NOMO-1 (cell line): Measurements from ENCODE around the gene PRKAG3.

ENCODE experiments used
- DNase-seq, 2 experiments: peaks; one replicate each; lab custom pipeline; 2025; ENCODE audit not compliant: unreplicated experiment in 2 of 2; lab: John Stamatoyannopoulos, UW

The PRKAG3 gene

DNA sequence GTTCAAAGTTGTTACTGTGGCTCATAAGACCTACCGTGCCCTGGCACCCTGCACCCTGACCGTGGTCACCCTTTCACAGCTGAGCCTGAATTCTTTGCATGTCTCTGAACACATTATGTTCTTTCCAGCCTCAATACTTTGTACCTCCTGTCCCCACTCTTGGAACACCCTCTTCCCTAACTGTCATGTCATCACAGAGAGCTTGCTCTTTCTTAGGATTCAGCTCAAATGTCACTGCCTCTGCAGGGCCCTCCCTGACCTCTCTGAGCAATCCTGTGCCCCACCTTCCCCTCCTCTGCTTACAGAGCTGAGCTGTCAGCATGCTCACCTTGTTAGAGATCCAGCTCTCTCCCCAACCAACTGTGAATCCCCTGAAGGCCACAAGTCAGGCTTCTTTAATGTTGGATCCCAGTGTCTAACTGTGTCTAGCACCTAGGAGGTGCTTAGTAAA is 15.0 kb downstream of the PRKAG3 start:
- DNase-seq = no peak

DNA sequence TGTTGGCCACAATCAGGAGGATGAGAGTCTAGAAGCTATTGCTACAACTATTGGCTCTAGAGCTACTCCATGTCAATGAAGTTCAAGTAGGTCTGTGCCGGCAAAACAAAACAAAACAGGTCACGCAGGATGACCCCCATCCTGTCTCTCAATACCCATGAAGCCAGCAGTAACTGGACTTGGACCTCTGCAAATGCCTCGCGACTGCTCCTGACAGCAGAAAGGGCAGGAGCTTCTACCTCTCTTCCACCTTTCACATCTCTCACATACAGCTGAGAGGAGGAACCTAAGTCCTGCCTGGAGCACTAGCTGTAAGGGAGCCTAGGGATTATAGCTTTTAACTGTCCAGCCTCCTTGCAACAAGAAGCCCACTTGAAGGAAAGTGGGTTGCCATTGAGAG is 16.0 kb downstream of the PRKAG3 start:
- no peak for DNase-seq

DNA sequence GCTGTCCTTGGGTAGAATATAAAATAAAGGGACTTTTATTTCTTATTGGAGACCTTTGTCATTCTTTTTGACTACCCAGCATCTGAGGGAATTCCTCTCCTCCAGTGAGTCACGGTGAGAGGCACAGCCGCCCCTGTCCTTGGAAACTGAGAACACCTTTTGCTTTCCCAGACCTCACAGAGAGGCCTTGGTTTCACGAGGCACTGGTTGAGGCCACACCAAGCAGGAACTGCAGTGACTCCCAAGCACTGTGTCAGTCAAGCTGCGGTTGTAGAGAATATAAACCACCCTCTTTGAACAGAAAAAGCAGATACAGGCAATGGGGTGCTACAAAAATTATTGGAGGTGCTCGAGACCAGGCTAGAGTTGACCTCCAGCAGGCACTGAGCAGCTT is 16.4 kb downstream of the PRKAG3 start:
- no peak for DNase-seq

DNA sequence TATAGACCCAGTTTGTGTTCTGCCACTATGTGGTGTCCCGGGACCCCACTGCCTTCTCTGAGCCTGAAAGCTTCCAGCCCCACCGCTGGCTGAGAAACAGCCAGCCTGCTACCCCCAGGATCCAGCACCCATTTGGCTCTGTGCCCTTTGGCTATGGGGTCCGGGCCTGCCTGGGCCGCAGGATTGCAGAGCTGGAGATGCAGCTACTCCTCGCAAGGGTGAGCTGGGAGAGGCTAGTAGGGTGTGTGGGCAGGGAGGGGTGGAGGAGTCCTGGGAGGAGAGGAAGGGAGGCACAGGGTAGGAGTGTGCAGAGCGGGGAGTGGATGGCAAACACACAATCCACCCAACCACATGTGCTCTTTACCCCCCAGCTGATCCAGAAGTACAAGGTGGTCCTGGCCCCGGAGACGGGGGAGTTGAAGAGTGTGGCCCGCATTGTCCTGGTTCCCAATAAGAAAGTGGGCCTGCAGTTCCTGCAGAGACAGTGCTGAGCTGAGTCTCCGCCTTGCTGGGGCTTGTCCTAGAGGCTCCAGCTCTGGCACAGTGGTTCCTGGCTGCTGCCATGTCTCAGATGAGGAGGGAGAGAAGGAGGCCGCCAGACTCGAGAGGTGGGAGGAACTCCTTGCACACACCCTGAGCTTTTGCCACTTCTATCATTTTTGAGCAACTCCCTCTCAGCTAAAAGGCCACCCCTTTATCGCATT is 16.9 kb downstream of the PRKAG3 start:
- DNase-seq = no peak

DNA sequence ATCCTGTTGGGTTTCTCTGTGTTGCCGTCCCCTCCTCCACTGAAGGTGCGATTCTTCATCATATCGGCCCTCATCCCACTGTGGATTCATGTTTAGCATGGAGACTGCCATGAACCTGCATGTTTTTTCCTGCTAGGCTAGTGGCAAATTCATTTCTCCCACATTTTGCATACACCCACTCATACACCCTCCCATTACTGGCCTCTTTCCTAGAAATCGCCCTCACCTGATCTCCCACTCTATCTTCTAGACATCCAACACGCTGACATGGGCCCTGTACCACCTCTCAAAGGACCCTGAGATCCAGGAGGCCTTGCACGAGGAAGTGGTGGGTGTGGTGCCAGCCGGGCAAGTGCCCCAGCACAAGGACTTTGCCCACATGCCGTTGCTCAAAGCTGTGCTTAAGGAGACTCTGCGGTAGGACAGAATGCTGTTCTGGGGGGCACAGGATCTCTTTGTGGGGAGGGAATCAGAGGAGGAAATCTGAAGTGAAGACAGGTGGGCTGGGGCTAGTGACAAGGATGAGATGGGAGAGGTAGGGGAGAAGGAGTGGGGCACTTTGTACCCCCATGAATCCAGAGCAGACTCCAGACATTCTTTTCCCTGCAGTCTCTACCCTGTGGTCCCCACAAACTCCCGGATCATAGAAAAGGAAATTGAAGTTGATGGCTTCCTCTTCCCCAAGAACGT is 17.7 kb downstream of the PRKAG3 start:
- DNase-seq = no peak

DNA sequence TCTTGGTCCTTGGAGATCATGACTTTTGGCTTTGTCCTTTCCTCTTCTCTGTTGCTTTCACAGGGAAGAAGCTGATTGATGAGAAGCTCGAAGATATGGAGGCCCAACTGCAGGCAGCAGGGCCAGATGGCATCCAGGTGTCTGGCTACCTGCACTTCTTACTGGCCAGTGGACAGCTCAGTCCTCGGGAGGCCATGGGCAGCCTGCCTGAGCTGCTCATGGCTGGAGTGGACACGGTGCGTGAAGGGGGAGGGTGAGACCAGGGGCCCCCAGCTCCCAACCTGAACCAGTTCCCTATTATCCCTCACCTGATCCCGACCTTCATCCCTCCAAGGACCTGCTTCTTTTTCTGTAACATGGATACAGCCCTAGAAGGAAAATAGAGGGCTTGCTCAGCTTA is 18.7 kb downstream of the PRKAG3 start:
- DNase-seq = no peak

DNA sequence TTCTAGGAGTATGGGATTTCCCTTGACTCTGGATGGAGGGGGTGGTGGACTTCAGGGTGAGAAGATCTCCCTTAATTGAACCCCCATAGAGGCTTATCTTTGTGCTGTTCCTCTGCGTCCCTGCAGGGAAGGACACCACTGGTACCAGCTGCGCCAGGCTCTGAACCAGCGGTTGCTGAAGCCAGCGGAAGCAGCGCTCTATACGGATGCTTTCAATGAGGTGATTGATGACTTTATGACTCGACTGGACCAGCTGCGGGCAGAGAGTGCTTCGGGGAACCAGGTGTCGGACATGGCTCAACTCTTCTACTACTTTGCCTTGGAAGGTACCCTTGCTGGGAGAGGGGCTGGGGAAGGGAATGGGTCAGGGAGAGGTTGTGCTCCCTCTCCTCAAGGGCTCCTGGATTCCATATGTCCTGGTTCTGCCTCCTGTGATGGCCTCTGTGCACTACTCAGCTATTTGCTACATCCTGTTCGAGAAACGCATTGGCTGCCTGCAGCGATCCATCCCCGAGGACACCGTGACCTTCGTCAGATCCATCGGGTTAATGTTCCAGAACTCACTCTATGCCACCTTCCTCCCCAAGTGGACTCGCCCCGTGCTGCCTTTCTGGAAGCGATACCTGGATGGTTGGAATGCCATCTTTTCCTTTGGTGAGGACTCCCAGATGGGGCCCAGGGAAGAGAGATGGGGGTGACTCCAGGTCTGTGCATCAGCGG is 19.3 kb downstream of the PRKAG3 start:
- DNase-seq = no peak

DNA sequence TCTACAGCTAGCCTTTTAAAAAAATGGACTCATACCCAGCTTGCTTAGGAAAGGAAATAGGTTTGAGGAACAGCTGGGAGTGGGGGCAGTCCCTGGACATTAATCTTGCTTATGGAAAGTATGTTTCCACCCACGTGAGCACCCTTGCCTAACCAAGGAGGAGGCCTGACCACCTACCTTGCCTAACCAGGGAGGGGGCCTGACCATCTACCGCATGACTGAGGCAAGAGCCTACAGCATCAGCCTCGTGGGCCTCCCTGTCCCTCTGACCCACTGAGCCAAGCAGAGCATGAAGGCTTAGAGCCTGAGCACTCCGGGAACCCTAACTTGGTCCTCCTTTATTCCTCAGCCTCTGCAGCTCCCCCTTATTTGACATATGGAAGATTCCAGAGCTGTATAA is 20.2 kb downstream of the PRKAG3 start:
- DNase-seq = peak; percentile 32 to 45

DNA sequence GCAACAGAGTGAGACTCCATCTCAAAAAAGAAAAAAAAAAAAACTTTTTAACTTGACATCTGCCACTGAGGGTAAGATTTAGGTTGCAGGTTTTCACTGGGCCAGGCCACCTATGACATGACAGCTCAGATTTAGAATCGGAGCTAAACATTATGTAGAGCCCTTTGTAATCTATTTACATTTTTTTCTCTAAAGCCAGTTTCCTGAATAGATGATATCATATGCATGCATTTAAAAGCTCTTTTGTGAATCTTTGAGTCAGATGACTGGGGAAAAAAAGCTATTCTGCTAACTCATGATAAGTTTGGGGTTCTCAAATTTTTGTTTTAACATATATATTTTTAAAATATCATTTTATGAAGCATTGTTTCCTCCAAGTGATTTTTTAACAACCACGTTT is 21.3 kb downstream of the PRKAG3 start:
- no peak for DNase-seq

DNA sequence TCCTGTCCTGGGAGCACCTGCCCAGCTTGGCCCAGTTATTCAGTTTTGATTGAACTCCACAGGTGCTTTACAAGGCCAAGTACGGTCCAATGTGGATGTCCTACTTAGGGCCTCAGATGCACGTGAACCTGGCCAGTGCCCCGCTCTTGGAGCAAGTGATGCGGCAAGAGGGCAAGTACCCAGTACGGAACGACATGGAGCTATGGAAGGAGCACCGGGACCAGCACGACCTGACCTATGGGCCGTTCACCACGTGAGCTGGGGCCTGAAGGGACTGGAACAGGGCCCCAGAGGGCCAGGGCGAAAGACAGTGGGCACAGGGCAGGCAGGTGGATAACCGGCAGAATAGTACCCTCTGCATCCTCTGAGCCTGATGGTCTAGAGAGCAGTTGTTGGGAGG is 22.1 kb downstream of the PRKAG3 start:
- DNase-seq = no peak

DNA sequence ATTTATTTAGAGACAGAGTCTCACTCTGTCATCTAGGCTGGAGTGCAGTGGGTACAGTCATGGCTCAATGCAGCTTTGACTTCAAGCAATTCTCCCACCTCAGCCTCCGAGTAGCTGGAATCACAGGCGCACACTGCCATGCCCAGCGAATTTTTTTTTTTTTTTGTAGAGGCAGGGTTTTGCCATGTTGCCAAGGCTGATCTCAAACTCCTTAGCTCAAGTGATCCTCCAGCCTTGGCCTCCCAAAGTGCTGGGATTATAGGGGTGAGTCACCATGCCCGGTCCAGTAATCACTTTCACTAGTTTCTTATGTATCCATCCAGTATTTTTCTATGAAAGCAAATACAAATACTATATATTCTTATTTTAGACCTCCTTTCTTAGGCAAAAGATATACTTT is 24.0 kb downstream of the PRKAG3 start:
- DNase-seq = no peak

DNA sequence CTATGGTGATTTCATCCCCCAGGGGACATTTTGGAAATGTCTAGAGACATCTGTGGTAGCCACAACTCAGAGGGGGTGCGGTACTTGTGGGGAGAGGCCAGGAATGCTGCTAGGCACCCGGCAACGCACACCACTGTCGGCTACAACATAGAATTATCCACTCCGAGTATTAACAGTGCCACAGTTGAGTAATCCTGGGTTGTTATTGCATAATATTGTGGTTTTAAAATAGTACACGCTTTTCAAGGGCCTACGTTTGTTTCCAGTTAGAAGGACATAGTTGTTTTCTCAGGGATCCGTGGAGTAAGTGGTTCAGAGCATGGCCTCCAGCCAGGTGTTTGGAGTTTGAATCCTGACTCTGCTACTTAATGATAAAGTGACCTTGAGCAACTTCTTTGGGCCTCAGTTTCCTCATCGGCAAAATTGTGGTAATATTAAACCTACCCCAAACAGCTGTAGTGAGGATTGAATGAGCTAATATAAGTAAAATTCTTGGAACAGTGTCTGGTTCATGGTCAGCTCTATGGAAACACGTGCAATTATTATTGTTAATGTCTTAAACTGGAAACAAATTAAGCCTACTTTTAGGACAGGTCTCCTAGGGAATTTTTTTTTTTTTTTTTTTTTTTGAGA is 25.1 kb downstream of the PRKAG3 start:
- DNase-seq = peak; percentile 70 to 89

DNA sequence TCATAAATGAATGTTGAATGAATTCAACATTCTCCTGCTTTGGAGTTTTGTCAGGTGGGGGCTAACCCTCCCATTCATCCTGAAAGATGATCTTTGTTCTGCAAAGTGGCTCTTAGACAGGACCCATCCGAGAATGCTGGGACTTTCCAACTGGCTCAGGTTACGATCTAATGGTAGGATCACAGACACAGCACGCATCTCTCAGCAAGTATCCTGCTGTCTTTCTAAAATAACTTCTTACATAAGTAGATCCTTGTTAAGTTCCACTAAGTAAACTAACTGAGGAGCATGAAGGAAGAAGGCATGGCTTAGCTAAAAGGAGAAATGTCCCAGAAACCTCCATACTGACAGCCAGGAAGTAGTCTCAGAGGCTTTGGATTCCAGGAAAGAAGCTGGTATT is 26.0 kb downstream of the PRKAG3 start:
- DNase-seq = no peak

DNA sequence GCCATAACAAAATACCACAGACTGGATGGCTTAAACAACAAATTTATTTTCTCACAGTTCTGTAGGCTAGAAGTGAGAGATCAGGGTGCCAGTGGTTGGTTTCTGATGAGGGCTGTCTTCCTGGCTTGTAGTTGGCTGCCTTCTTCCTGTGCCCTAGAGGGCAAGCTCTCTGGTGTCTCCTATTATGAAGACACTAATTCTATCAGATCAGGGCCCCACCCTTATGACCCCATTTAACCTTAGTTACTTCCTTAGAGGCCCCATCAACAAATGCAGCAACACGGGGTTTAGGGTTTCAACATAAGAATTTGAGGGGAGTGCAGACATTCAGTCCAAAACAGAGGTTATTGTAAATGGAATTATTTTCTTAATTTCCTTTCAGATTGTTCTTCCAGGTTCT is 26.8 kb downstream of the PRKAG3 start:
- no peak for DNase-seq

DNA sequence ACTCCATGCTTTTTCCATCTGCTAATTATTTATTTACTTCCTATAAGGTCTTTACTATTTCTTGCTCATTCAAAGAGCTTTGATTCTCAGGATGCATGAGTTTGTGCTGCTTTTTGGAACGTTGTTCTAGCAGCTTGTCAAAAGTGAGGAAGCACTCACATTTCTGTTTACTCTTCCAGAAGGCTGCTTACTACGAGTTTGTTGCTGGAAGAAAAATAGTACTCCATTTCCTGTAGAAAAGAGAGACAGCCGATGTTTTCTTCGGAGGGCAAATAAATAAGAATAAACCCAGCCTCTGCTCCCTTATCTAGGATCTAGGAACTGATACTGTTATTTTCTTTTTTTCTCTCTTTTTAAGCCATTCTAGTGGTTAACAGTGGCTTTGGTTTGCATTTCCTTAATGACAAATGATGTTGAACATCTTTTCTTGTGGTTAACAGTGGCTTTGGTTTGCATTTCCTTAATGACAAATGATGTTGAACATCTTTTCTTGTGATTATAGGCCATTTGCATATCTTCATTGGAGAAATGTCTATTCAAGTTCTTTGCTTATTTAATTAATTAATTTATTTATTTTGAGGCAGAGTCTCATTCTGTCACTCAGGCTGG is 29.1 kb downstream of the PRKAG3 start:
- DNase-seq = no peak

DNA sequence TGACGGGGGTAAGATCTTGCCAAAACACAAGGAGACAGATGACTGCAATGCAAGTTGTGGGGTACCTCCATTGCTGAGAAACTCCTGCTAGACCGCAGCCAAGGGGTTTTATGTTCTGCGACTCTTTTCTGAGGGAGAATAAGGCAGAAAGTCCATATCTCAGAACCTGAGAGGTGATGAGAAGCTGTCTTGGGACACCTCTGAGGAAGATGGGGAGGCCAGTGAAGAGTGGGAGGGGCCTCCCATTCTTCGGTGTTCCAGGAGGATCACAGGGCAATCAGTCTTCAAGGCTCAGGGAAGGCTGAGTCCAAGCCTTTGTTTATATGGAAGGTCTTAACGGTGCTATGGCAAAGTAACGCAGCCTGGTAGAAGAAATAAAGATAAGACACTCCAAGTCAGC is 31.6 kb downstream of the PRKAG3 start:
- no peak for DNase-seq

DNA sequence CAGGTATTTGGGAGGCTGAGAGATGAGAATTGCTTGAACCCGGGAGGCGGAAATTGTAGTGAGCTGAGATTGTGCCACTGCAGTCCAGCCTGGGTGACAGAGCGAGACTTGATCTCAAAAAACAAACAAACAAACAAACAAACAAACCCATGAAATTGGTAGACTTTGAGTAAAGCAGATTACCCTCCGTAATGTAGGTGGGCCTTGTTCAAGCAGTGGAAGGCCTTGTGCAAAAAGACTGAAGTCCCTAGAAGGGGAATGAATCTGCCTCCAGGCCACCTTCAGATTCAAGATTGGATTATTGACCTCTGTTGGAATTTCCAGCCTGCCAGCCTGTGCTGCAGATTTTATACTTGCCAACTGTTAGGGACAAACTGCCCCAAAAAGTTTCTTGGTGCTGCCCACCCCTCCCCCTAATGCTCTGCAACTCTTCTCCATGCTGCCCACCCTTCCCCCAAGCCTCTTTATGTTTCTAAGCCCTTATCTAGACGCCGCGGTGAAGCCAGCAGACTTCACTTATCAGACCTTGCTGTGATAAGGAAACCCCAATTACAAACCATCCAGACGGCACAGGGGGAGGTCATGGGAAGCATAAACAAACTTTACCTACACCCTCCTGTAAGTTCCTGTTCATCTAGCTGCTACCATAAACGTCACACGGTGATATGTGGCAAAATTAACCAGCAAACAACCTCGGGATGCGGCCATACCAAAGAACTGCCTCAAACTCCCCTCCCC is 32.7 kb downstream of the PRKAG3 start:
- no peak for DNase-seq

DNA sequence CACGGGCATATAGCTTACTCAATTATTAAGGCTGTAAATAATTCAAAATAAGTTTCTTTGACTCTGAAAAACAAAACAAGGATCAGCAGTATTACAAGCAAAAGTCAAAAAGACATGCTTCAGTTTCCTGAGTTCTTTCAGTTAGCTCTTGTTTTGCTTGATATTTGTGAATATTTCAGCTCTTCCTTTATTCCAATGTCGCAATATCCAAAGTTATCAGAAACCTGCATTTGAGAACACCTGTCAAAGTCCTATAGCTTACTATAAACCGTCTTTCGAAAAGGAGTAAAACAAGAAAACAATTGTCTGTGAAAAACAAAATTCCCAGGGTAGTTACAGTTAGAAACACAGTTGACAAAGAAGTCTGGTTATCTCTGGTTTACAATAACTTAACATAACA is 34.9 kb downstream of the PRKAG3 start:
- no peak for DNase-seq

DNA sequence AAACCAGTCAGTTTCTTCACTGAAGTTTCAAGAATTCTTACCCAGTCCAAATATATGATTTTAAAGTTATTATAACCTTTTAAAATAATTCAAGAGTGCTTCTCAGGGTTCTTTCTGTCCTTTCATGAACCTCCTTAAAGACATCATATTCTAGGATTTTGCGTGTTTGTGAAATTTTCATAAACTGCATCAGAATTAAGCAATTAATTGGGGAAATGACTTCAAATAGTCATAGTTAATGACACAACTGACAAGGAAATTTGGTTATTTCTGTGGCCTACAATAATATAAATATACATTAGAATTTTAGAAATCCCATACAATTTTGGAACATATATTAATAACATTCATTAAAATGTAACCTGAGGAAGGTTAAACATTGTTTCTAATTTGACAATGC is 39.2 kb downstream of the PRKAG3 start:
- no peak for DNase-seq

DNA sequence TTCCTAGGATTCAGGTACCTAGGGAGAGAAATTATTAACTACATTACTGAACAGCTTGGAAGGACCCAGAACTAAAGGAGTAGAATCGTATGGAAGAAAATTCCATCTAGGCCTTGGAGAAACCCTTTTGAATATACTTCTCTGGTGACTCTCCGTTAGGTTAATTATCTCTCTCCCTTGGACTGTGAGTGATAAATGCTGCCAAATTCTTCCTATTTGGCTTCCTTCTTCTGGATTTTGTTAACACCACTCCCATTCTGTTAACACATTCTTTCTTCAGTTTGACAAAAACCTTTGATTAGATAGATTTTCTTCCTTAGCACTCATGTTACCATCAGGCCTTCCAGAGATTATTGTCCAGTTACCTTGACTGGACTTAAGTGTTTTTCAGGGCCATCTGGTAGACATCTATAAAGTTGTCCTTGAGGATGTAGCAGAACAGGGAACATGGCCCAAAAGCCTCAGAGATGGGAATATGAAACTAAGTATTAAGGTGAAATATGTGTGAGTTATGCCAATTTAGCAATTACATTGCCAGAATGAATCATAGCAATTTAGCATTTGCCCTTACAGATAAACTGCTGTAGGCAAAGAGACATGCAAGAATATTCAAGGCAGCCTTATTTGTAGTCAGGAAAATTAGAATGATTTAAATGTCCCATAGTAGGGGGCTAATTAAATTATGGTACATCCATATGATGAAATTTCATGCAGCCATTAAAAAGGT is 42.9 kb downstream of the PRKAG3 start:
- DNase-seq = no peak
